Measurements from ENCODE around the gene PRR11. TPM values are rescaled to one million over a fixed set of nuclear protein-coding genes. Genes with fewer than 3 reads are reported as not detected.

The PRR11 gene
- total RNA-seq, 4 donors from 2014 or later: 0.68 to 115 (median 15.7) TPM; not detected in 1

DNA sequence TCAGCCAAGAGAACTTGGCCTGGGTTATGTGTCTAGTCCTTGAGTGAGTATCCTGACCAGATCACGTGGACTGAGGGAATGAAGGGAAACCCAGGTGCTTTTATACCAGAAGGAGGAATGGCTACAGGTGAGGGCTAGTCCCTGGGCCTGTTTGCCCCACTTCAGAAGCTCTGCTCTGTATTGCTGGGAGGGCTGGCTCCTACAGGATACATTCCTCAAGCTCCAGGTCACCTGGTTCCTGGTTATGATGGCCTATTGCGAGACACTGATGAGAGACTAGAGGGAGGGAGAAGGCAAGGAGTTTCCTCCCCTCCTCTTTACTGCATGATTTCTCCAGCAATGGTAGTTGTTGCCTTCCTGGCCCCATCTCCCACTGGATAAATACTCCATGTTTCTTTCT, 35.3 kb downstream of the PRR11 start:
- H3K4me3 ChIP-seq: no peak overlapping the region
- no peak for DNase-seq
- no peaks in the 10 kb centered on the region for H3K27me3 ChIP-seq
- in situ Hi-C loops (cut with MboI; ENCODE audit: low pct_ligation_motif_present in 1 of 4, low pct_unique_long_range_greater_than_20kb in 1 of 4, low sequenced_read_pairs in 3 of 4): no loop called here
- 95 to 100% methylated on average over 1 to 2 of the region's 2 CpGs for WGBS, 2 donors (ENCODE audit: low coverage in 1 of 2)
- no peaks in the 10 kb centered on the region for H3K36me3 ChIP-seq
- H3K4me1 ChIP-seq: no peaks in the 10 kb centered on the region
- no peaks in the 10 kb centered on the region for H3K9me3 ChIP-seq
- H3K27ac ChIP-seq: no peak overlapping the region
- intact Hi-C loops (cut with DNase I; ENCODE audit: low total_unique reads): no loop called here
- TF ChIP-seq POLR2AphosphoS5 (IDR thresholded peaks at IDR 0.05) (no peak), EP300 (IDR thresholded peaks at IDR 0.05; ENCODE audit: low read depth) (no peak), POLR2A (IDR thresholded peaks at IDR 0.05) (no peak)
- TF ChIP-seq, protein P1, sequence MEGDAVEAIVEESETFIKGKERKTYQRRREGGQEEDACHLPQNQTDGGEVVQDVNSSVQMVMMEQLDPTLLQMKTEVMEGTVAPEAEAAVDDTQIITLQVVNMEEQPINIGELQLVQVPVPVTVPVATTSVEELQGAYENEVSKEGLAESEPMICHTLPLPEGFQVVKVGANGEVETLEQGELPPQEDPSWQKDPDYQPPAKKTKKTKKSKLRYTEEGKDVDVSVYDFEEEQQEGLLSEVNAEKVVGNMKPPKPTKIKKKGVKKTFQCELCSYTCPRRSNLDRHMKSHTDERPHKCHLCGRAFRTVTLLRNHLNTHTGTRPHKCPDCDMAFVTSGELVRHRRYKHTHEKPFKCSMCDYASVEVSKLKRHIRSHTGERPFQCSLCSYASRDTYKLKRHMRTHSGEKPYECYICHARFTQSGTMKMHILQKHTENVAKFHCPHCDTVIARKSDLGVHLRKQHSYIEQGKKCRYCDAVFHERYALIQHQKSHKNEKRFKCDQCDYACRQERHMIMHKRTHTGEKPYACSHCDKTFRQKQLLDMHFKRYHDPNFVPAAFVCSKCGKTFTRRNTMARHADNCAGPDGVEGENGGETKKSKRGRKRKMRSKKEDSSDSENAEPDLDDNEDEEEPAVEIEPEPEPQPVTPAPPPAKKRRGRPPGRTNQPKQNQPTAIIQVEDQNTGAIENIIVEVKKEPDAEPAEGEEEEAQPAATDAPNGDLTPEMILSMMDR (IDR thresholded peaks at IDR 0.05): no peak

DNA sequence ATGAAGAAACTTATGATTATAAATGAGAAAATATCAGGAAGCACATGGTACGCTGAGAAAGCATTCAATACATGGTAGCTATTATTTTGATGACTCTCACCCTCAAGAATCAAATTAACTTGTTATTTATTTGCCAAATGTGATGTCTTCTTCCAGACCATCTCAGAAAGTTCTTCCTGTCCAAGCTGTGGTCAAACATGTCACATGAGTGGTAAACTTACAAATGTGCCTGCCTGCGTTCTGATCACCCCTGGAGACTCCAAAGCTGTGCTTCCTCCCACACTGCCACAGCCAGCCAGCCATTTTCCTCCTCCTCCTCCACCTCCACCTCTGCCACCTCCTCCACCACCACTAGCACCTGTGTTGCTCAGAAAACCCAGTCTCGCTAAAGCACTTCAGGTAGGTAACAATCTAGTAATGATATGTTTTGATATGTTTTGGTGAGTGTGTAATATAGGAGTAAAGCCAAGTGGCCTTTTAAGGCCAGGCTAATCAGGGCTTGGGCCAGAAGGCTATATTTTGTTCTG, 37.9 kb downstream of the PRR11 start:
- in situ Hi-C loops (cut with MboI; ENCODE audit: low pct_ligation_motif_present in 1 of 4, low pct_unique_long_range_greater_than_20kb in 1 of 4, low sequenced_read_pairs in 3 of 4): no loop called here

DNA sequence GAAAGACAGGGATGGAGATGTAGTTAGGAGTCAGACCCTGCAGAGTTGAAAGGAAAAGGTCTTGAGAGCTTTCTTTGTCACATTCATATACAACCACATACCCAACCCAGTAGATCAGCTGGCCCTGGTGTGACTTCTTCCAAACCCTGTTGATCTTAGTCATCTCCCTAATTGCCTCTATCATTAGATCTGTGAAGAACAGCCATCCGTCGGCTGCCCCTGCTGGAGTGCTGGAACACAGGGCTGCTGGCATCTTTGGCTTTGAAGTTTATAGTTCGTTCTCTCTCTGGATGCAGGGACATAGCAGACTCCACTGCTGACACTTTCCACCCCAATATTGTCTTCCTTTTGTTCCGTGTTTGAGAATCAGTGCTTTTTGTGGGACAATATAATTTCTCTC, 43.9 kb downstream of the PRR11 start:
- intact Hi-C loops (cut with DNase I; ENCODE audit: low total_unique reads) (no loop called here), in situ Hi-C loops (cut with MboI; ENCODE audit: low pct_ligation_motif_present in 1 of 4, low pct_unique_long_range_greater_than_20kb in 1 of 4, low sequenced_read_pairs in 3 of 4) (no loop called here)
- WGBS, 2 donors (ENCODE audit: low coverage in 1 of 2): 83 to 96% methylated on average over 3 to 4 of the region's 4 CpGs
- TF ChIP-seq POLR2A (IDR thresholded peaks at IDR 0.05) (no peak), EP300 (IDR thresholded peaks at IDR 0.05; ENCODE audit: low read depth) (no peak), POLR2AphosphoS5 (IDR thresholded peaks at IDR 0.05) (no peak)
- TF ChIP-seq, protein P1 (IDR thresholded peaks at IDR 0.05): no peak
- H3K27ac ChIP-seq: no peak overlapping the region
- H3K36me3 ChIP-seq: no peaks in the 10 kb centered on the region
- H3K4me3 ChIP-seq: no peak overlapping the region
- no peaks in the 10 kb centered on the region for H3K9me3 ChIP-seq
- no peak for DNase-seq
- no peaks in the 10 kb centered on the region for H3K27me3 ChIP-seq
- H3K4me1 ChIP-seq: no peaks in the 10 kb centered on the region

More for the DNA sequence above, 37.9 kb downstream of the PRR11 start:
- intact Hi-C loops (cut with DNase I; ENCODE audit: low total_unique reads): no loop called here
- H3K27ac ChIP-seq: no peak overlapping the region
- H3K4me3 ChIP-seq: no peak overlapping the region
- no peaks in the 10 kb centered on the region for H3K36me3 ChIP-seq
- H3K4me1 ChIP-seq: no peaks in the 10 kb centered on the region
- no peak for DNase-seq
- H3K9me3 ChIP-seq: no peaks in the 10 kb centered on the region
- 80 to 100% methylated on average over 2 to 3 of the region's 3 CpGs for WGBS, 2 donors (ENCODE audit: low coverage in 1 of 2)
- no peak for TF ChIP-seq EP300 (IDR thresholded peaks at IDR 0.05; ENCODE audit: low read depth)
- TF ChIP-seq POLR2A (IDR thresholded peaks at IDR 0.05): no peak
- TF ChIP-seq, protein P1 (IDR thresholded peaks at IDR 0.05): no peak
- no peak for TF ChIP-seq POLR2AphosphoS5 (IDR thresholded peaks at IDR 0.05)
- H3K27me3 ChIP-seq: no peaks in the 10 kb centered on the region

DNA sequence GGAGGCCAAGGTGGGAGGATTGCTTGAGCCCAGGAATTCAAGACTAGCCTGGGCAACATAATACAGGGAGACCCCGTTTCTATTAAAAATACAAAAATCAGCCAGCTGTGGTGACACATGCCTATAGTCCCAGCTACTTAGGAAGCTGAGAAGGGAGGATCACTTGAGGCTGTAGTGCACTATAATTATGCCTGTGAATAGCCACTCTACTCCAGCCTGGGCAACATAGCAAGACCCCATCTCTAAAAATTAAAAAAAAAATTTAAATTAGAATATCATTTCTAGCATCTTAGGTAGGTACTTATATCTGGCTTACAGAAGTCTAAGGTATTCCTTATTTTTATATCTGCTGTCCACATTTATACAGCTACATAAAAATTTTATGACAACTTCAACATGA, 46.8 kb downstream of the PRR11 start:
- Histone ChIP-seq H3K36me3 (no peaks in the 10 kb centered on the region), H3K9me3 (no peaks in the 10 kb centered on the region), H3K4me1 (no peaks in the 10 kb centered on the region), H3K27me3 (no peaks in the 10 kb centered on the region), H3K4me3 (no peak overlapping the region), H3K27ac (no peak overlapping the region)
- 92 to 100% methylated on average over 1 of the region's 1 CpG for WGBS, 2 donors (ENCODE audit: low coverage in 1 of 2)
- in situ Hi-C loops (cut with MboI; ENCODE audit: low pct_ligation_motif_present in 1 of 4, low pct_unique_long_range_greater_than_20kb in 1 of 4, low sequenced_read_pairs in 3 of 4) (no loop called here), intact Hi-C loops (cut with DNase I; ENCODE audit: low total_unique reads) (no loop called here)
- TF ChIP-seq EP300 (IDR thresholded peaks at IDR 0.05; ENCODE audit: low read depth) (no peak), POLR2A (IDR thresholded peaks at IDR 0.05) (no peak), POLR2AphosphoS5 (IDR thresholded peaks at IDR 0.05) (no peak)
- TF ChIP-seq, protein P1 (IDR thresholded peaks at IDR 0.05): no peak
- no peak for DNase-seq

All from transverse colon (tissue), 4 donors.